Lower leg skin (tissue), 4 donors: ENCODE measurements around the gene RNF13. TPM values are rescaled to one million over a fixed set of nuclear protein-coding genes. Genes with fewer than 3 reads are reported as not detected.

Experiments used
- DNase-seq, 2 donors: peaks; one replicate each; pipeline ENCODE4 v3.0.0-alpha.2; 2019; ENCODE audit warnings: low spot score in 2 of 2
- H3K4me3 ChIP-seq: fragments of 200-600 bp; sonication (generic); 2 replicates; pipeline ENCODE4 v1.5.1; 2017; ENCODE audit warnings: mild to moderate bottlenecking, low read depth; ENCODE audit not compliant: poor library complexity, severe bottlenecking
- POLR2A ChIP-seq, 2 donors: fragments of 450-650 bp; IDR thresholded peaks; one replicate each; pipeline ENCODE4 v1.6.1; 2016 to 2017; ENCODE audit warnings: antibody characterized with exemption in 2 of 2, mild to moderate bottlenecking in 1 of 2, moderate library complexity in 1 of 2
- WGBS, 2 donors: methylation state at CpG; one replicate each; pipeline ENCODE4 v1.1.5; 2018; 5-methylcytosine and 5-hydroxymethylcytosine counted together
- intact Hi-C: fragments of 100-400 bp; cut with DNase I; formaldehyde crosslinking; loops from one replicate; pipeline ENCODE4 v1.15.0; 2023; ENCODE audit warnings: low total_unique reads
- total RNA-seq, 4 donors: library from RNA; depleted of rRNA; stranded (reverse); fragments of >200 nt; gene quantifications; one replicate each; pipeline ENCODE4 v1.1.0, GENCODE V29; 2016
- TF ChIP-seq, protein P1 (sequence below), 3 donors: fragments of 450-650 bp; IDR thresholded peaks; one replicate each; pipeline ENCODE4 v1.5.1; 2016; ENCODE audit warnings: antibody characterized with exemption in 3 of 3, mild to moderate bottlenecking in 3 of 3, moderate library complexity in 2 of 3

RNF13 gene
- total RNA-seq, 4 donors from 2014 or later: 53.1 to 101 (median 86.5) TPM

- no peak for TF ChIP-seq POLR2A (IDR thresholded peaks at IDR 0.05)
- TF ChIP-seq, protein P1, sequence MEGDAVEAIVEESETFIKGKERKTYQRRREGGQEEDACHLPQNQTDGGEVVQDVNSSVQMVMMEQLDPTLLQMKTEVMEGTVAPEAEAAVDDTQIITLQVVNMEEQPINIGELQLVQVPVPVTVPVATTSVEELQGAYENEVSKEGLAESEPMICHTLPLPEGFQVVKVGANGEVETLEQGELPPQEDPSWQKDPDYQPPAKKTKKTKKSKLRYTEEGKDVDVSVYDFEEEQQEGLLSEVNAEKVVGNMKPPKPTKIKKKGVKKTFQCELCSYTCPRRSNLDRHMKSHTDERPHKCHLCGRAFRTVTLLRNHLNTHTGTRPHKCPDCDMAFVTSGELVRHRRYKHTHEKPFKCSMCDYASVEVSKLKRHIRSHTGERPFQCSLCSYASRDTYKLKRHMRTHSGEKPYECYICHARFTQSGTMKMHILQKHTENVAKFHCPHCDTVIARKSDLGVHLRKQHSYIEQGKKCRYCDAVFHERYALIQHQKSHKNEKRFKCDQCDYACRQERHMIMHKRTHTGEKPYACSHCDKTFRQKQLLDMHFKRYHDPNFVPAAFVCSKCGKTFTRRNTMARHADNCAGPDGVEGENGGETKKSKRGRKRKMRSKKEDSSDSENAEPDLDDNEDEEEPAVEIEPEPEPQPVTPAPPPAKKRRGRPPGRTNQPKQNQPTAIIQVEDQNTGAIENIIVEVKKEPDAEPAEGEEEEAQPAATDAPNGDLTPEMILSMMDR (IDR thresholded peaks at IDR 0.05): no peak
- no peak overlapping the region for H3K4me3 ChIP-seq
- no peak for DNase-seq
- intact Hi-C loops: no loop called here
These were observed 78.6 kb downstream of the RNF13 start for GRCh38 chr3:149891621-149892020.

GRCh38 chr3:149892371-149892770, 79.4 kb downstream of the RNF13 start:
- DNase-seq: no peak
- intact Hi-C loops: no loop called here
- TF ChIP-seq, protein P1 (IDR thresholded peaks at IDR 0.05): no peak
- no peak for TF ChIP-seq POLR2A (IDR thresholded peaks at IDR 0.05)
- WGBS, 2 donors: 90 to 93% methylated on average over 10 of the region's 10 CpGs
- H3K4me3 ChIP-seq: no peak overlapping the region

GRCh38 chr3:149894205-149894604, 81.2 kb downstream of the RNF13 start:
- intact Hi-C loops: no loop called here
- DNase-seq: no peak
- no peak overlapping the region for H3K4me3 ChIP-seq
- no peak for TF ChIP-seq POLR2A (IDR thresholded peaks at IDR 0.05)
- TF ChIP-seq, protein P1 (IDR thresholded peaks at IDR 0.05): no peak

DNA sequence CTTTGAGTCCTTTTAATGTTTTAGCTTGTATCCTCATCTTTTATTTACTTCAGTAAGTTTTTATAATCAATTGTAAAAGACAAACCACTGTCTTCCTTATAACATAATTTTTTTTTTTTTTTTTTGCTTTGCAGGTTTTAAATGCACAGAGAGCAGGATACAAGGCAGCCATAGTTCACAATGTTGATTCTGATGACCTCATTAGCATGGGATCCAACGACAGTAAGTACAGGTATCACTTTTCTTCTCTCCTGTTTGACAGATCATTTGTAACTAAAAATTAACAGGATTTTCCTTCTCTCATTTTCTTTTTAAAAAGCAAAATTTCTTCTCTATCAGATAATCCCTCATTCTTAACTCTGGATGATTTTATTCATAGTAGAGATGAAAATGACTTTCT, 82.3 kb downstream of the RNF13 start:
- no peak overlapping the region for H3K4me3 ChIP-seq
- TF ChIP-seq, protein P1 (IDR thresholded peaks at IDR 0.05): no peak
- intact Hi-C loops: no loop called here
- no peak for DNase-seq
- 38 to 61% methylated on average over 1 of the region's 1 CpG for WGBS, 2 donors

DNA sequence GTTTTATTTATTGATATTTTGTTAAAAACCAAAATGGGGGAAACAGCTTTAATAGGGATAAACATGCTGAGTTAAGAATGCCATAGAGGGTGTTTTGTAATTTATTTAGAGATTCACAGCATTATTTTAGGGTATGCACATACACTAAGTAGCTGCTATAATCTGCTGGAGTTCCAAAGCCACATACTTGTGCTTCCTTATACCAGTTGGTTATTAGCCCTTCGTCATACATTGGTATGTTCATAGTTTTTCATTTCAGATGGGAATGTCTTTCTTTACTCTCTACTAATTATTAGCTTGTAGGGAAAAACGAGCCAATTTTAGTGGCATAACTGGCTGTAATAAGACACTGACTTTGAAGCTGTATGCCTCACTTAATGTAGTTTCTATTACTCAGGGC, 82.8 kb downstream of the RNF13 start:
- no peak for TF ChIP-seq POLR2A (IDR thresholded peaks at IDR 0.05)
- TF ChIP-seq, protein P1 (IDR thresholded peaks at IDR 0.05): no peak
- intact Hi-C loops: no loop called here
- DNase-seq: no peak
- no peak overlapping the region for H3K4me3 ChIP-seq
- WGBS, 2 donors: 88 to 93% methylated on average over 2 of the region's 2 CpGs

GRCh38 chr3:149898771-149899170, 85.8 kb downstream of the RNF13 start:
- TF ChIP-seq, protein P1 (IDR thresholded peaks at IDR 0.05): no peak
- no peak for TF ChIP-seq POLR2A (IDR thresholded peaks at IDR 0.05)
- intact Hi-C loops: no loop called here
- H3K4me3 ChIP-seq: no peak overlapping the region
- no peak for DNase-seq
- 76 to 88% methylated on average over 2 of the region's 2 CpGs for WGBS, 2 donors
